ENCODE measurements around the gene FYB2.

- TF ChIP-seq CTCF (IDR thresholded peaks at IDR 0.05; ENCODE audit: low read depth, low read length, poor library complexity, severe bottlenecking) (no peak), EZH2phosphoT487 (IDR thresholded peaks at IDR 0.05; ENCODE audit: borderline replicate concordance, low read length) (no peak)
These were observed 37.0 kb upstream of the FYB2 start for GRCh38 chr1:56856186-56856585.
